ENCODE measurements around the gene GSC.
"Not testable (repeated sequence)": the region's sequence is repeated elsewhere in the genome, so short reads cannot be mapped to it uniquely, and the experiment has no call there.

Gene GSC

GRCh38 chr14:94771158-94771905 is 1.4 kb upstream of the GSC start:
- no peak for DNase-seq

GRCh38 chr14:94770815-94771157 is 873 bp upstream of the GSC start:
- DNase-seq: no peak

- no peak for DNase-seq
Measured at GRCh38 chr14:94770251-94770749, 387 bp upstream of the GSC start.

GRCh38 chr14:94768521-94769390 is 1.2 kb downstream of the GSC start:
- no peak for DNase-seq

GRCh38 chr14:94768141-94768520 is 1.8 kb downstream of the GSC start:
- no peak for DNase-seq

GRCh38 chr14:94767321-94767878 is 2.5 kb downstream of the GSC start:
- DNase-seq: no peak

GRCh38 chr14:94764573-94764972 is 5.3 kb downstream of the GSC start:
- DNase-seq: no peak

- DNase-seq: no peak
Measured at GRCh38 chr14:94762431-94762830, 7.5 kb downstream of the GSC start.

- no peak for DNase-seq
Measured at GRCh38 chr14:94761997-94762377, 7.9 kb downstream of the GSC start.

GRCh38 chr14:94761348-94761996 is 8.4 kb downstream of the GSC start:
- no peak for DNase-seq

GRCh38 chr14:94756310-94756882 is 13.5 kb downstream of the GSC start:
- no peak for DNase-seq

GRCh38 chr14:94754391-94754942 is 15.4 kb downstream of the GSC start:
- no peak for DNase-seq

- DNase-seq: no peak
Measured at GRCh38 chr14:94752591-94753436, 17.1 kb downstream of the GSC start.

- DNase-seq: no peak
Measured at GRCh38 chr14:94751956-94752355, 18.0 kb downstream of the GSC start.

- DNase-seq: no peak
Measured at GRCh38 chr14:94751321-94751720, 18.6 kb downstream of the GSC start.

GRCh38 chr14:94750371-94750770 is 19.5 kb downstream of the GSC start:
- no peak for DNase-seq

- no peak for DNase-seq
Measured at GRCh38 chr14:94748667-94749347, 21.1 kb downstream of the GSC start.

- no peak for DNase-seq
Measured at GRCh38 chr14:94747739-94748138, 22.2 kb downstream of the GSC start.

- not testable (repeated sequence) for DNase-seq
Measured at GRCh38 chr14:94747153-94747552, 22.8 kb downstream of the GSC start.

GRCh38 chr14:94746131-94746530 is 23.8 kb downstream of the GSC start:
- no peak for DNase-seq

- DNase-seq: no peak
Measured at GRCh38 chr14:94738751-94739150, 31.2 kb downstream of the GSC start.

All from effector CD4-positive, alpha-beta T cell (primary cell).